GM12873 (cell line): ENCODE measurements around the gene ITGA11.

ENCODE experiments used
- CTCF ChIP-seq: IDR thresholded peaks from 2 replicates; pipeline ENCODE4 v1.5.1; 2012; ENCODE audit warnings: low read depth, mild to moderate bottlenecking, moderate library complexity, low read length, control low read depth; ENCODE audit not compliant: insufficient read depth; ENCODE audit errors: missing control alignments

Gene ITGA11

GRCh38 chr15:68277603-68278344 lies 154.2 kb downstream of the ITGA11 start, which contains the start of gene FEM1B:
FEM1B (plus strand) TSS chr15:68277745; CDS start chr15:68278418, 673 bp downstream.
- TF ChIP-seq CTCF: no peak

- TF ChIP-seq CTCF: no peak
Measured at GRCh38 chr15:68277131-68277602, 154.8 kb downstream of the ITGA11 start.

- TF ChIP-seq CTCF: no peak
Measured at GRCh38 chr15:68276668-68277067, 155.3 kb downstream of the ITGA11 start.

GRCh38 chr15:68275165-68275746 lies 156.7 kb downstream of the ITGA11 start:
- no peak for TF ChIP-seq CTCF

- no peak for TF ChIP-seq CTCF
Measured at GRCh38 chr15:68274201-68274848, 157.6 kb downstream of the ITGA11 start.

GRCh38 chr15:68272721-68273271 lies 159.2 kb downstream of the ITGA11 start:
- TF ChIP-seq CTCF: no peak
